ENCODE measurements around the gene COPG1.
A peak's percentile ranks its signal among the peaks of the same experiment; 100 is the strongest.
"Not testable (repeated sequence)": the region's sequence is repeated elsewhere in the genome, so short reads cannot be mapped to it uniquely, and the experiment has no call there.

- TF ChIP-seq STAG1 (CRISPR knock-in tag; IDR thresholded peaks at IDR 0.05), result peak; percentile 92
- TF ChIP-seq CC2D1A (CRISPR knock-in tag; IDR thresholded peaks at IDR 0.05); EZH2 (conservative IDR thresholded peaks at IDR 0.05; ENCODE audit: low read depth, low read length); NFE2L1 (CRISPR knock-in tag; IDR thresholded peaks at IDR 0.05; ENCODE audit: borderline replicate concordance); ZNF558 (CRISPR knock-in tag; IDR thresholded peaks at IDR 0.05; ENCODE audit: borderline replicate concordance); NR2F6 (IDR thresholded peaks at IDR 0.05); NR2F6 (CRISPR knock-in tag; IDR thresholded peaks at IDR 0.05): not testable (repeated sequence)
- TF ChIP-seq ZSCAN5A (CRISPR knock-in tag; IDR thresholded peaks at IDR 0.05; ENCODE audit: borderline replicate concordance), result 0 out of 2 replicates have a peak, but pooled peaks have one; percentile 52
Measured at GRCh38 chr3:129245641-129246306, 3.6 kb upstream of the COPG1 start.
